ENCODE measurements around the gene ATXN10. TPM values are rescaled to one million over a fixed set of nuclear protein-coding genes. Genes with fewer than 3 reads are reported as not detected.

Gene ATXN10
- total RNA-seq, 1 experiment from 2014 or later = 135 TPM

GRCh38 chr22:45762545-45763235, 91.1 kb downstream of the ATXN10 start:
- ATAC-seq (no peak), DNase-seq (ENCODE audit: low read depth, low spot score) (no peak)
- Histone ChIP-seq H2AFZ (ENCODE audit: low read depth, low read length, poor library complexity, severe bottlenecking) (no peak overlapping the region), H3K36me3 (ENCODE audit: control insufficient read depth in 1 of 2, insufficient read depth in 2 of 2, low read length in 2 of 2) (no peaks in the 10 kb centered on the region), H3K9ac (ENCODE audit: low read length) (no peak overlapping the region), H3K79me2 (ENCODE audit: insufficient read depth, low read length) (no peaks in the 10 kb centered on the region), H4K20me1 (ENCODE audit: insufficient read depth) (no peaks in the 10 kb centered on the region), H3K9me3 (ENCODE audit: control insufficient read depth in 1 of 2, insufficient read depth in 1 of 2, low read depth in 1 of 2, low read length in 2 of 2) (no peaks in the 10 kb centered on the region), H3K9me2 (ENCODE audit: insufficient read depth) (no peaks in the 10 kb centered on the region), H3K4me1 (ENCODE audit: control insufficient read depth in 1 of 2, insufficient read depth in 2 of 2, low read length in 2 of 2) (no peaks in the 10 kb centered on the region), H3K4me3 (replicated peaks in 1 of 2; ENCODE audit: low read depth in 1 of 2, low read length in 2 of 2) (no peak overlapping the region), H3K4me2 (ENCODE audit: low read length) (no peak overlapping the region), H3K27me3 (ENCODE audit: insufficient read depth, low read length) (no peaks in the 10 kb centered on the region), H3K27ac (ENCODE audit: low read depth, low read length) (no peak overlapping the region)
- ChIA-PET POLR2A (no interaction called here), CTCF (no interaction called here), RAD21 (ENCODE audit: low non-redundant PET in 1 of 2, low total read pairs in 2 of 2, uncharacterized antibody in 2 of 2, unreplicated experiment in 2 of 2) (no interaction called here)
- no TSS peak for BruUV-seq (replicated peaks)
- intact Hi-C loops (cut with micrococcal nuclease) = no loop called here
- TF ChIP-seq, protein P1, sequence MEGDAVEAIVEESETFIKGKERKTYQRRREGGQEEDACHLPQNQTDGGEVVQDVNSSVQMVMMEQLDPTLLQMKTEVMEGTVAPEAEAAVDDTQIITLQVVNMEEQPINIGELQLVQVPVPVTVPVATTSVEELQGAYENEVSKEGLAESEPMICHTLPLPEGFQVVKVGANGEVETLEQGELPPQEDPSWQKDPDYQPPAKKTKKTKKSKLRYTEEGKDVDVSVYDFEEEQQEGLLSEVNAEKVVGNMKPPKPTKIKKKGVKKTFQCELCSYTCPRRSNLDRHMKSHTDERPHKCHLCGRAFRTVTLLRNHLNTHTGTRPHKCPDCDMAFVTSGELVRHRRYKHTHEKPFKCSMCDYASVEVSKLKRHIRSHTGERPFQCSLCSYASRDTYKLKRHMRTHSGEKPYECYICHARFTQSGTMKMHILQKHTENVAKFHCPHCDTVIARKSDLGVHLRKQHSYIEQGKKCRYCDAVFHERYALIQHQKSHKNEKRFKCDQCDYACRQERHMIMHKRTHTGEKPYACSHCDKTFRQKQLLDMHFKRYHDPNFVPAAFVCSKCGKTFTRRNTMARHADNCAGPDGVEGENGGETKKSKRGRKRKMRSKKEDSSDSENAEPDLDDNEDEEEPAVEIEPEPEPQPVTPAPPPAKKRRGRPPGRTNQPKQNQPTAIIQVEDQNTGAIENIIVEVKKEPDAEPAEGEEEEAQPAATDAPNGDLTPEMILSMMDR (IDR thresholded peaks at IDR 0.05 in 2 of 3, conservative IDR thresholded peaks at IDR 0.05 in 1 of 3; ENCODE audit: borderline replicate concordance in 1 of 3, insufficient read depth in 1 of 3, low read depth in 2 of 3, low read length in 2 of 3) = no peak
- no peak for TF ChIP-seq YY1 (IDR thresholded peaks at IDR 0.05; ENCODE audit: extremely low read depth, insufficient replicate concordance, low read depth, low read length)
- TF ChIP-seq, protein P2, sequence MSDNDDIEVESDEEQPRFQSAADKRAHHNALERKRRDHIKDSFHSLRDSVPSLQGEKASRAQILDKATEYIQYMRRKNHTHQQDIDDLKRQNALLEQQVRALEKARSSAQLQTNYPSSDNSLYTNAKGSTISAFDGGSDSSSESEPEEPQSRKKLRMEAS (IDR thresholded peaks at IDR 0.05) = no peak
- TF ChIP-seq EZH2 (IDR thresholded peaks at IDR 0.05) = no peak
- TF ChIP-seq POLR2A (IDR thresholded peaks at IDR 0.05; ENCODE audit: borderline replicate concordance, extremely low read depth, insufficient read depth, insufficient read length) = no peak
- no peak for TF ChIP-seq JUND (IDR thresholded peaks at IDR 0.05)
- TF ChIP-seq CEBPB (IDR thresholded peaks at IDR 0.05; ENCODE audit: low read depth) = no peak
- no peak for TF ChIP-seq POLR2AphosphoS5 (IDR thresholded peaks at IDR 0.05; ENCODE audit: low read depth, low read length)
- TF ChIP-seq, protein P3, sequence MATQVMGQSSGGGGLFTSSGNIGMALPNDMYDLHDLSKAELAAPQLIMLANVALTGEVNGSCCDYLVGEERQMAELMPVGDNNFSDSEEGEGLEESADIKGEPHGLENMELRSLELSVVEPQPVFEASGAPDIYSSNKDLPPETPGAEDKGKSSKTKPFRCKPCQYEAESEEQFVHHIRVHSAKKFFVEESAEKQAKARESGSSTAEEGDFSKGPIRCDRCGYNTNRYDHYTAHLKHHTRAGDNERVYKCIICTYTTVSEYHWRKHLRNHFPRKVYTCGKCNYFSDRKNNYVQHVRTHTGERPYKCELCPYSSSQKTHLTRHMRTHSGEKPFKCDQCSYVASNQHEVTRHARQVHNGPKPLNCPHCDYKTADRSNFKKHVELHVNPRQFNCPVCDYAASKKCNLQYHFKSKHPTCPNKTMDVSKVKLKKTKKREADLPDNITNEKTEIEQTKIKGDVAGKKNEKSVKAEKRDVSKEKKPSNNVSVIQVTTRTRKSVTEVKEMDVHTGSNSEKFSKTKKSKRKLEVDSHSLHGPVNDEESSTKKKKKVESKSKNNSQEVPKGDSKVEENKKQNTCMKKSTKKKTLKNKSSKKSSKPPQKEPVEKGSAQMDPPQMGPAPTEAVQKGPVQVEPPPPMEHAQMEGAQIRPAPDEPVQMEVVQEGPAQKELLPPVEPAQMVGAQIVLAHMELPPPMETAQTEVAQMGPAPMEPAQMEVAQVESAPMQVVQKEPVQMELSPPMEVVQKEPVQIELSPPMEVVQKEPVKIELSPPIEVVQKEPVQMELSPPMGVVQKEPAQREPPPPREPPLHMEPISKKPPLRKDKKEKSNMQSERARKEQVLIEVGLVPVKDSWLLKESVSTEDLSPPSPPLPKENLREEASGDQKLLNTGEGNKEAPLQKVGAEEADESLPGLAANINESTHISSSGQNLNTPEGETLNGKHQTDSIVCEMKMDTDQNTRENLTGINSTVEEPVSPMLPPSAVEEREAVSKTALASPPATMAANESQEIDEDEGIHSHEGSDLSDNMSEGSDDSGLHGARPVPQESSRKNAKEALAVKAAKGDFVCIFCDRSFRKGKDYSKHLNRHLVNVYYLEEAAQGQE (IDR thresholded peaks at IDR 0.05; ENCODE audit: low read depth) = no peak
- TF ChIP-seq ZFX (IDR thresholded peaks at IDR 0.05) = no peak
- TF ChIP-seq SRF (IDR thresholded peaks at IDR 0.05; ENCODE audit: low read depth) = no peak
